Glomerular visceral epithelial cell (primary cell): ENCODE data around the gene IQGAP2.
"Not testable (repeated sequence)": the region's sequence is repeated elsewhere in the genome, so short reads cannot be mapped to it uniquely, and the experiment has no call there.

Source experiments
- DNase-seq: peaks from one replicate; pipeline ENCODE4 v3.0.0-alpha.2; 2016; ENCODE audit errors: extremely low spot score

IQGAP2 gene

GRCh38 chr5:76571559-76571958 is 168.5 kb downstream of the IQGAP2 start:
- DNase-seq = no peak

GRCh38 chr5:76576450-76576849 is 173.4 kb downstream of the IQGAP2 start:
- no peak for DNase-seq

GRCh38 chr5:76576996-76577395 is 173.9 kb downstream of the IQGAP2 start:
- no peak for DNase-seq

- DNase-seq = no peak
These were observed 176.3 kb downstream of the IQGAP2 start for GRCh38 chr5:76579166-76579937.

- no peak for DNase-seq
These were observed 177.9 kb downstream of the IQGAP2 start for GRCh38 chr5:76580981-76581380.

GRCh38 chr5:76582230-76583162 is 179.4 kb downstream of the IQGAP2 start:
- no peak for DNase-seq

GRCh38 chr5:76583163-76584047 is 180.3 kb downstream of the IQGAP2 start:
- DNase-seq = no peak

- DNase-seq = no peak
These were observed 182.7 kb downstream of the IQGAP2 start for GRCh38 chr5:76585783-76586217.

- no peak for DNase-seq
These were observed 183.4 kb downstream of the IQGAP2 start for GRCh38 chr5:76586531-76586930.

GRCh38 chr5:76590027-76590426 is 186.9 kb downstream of the IQGAP2 start:
- DNase-seq = no peak

GRCh38 chr5:76591366-76591765 is 188.3 kb downstream of the IQGAP2 start:
- DNase-seq = no peak

GRCh38 chr5:76592692-76593091 is 189.6 kb downstream of the IQGAP2 start:
- no peak for DNase-seq

GRCh38 chr5:76594107-76594506 is 191.0 kb downstream of the IQGAP2 start:
- DNase-seq = no peak

GRCh38 chr5:76595755-76596481 is 192.8 kb downstream of the IQGAP2 start:
- DNase-seq = no peak

GRCh38 chr5:76598531-76598930 is 195.4 kb downstream of the IQGAP2 start:
- no peak for DNase-seq

GRCh38 chr5:76600716-76601115 is 197.6 kb downstream of the IQGAP2 start:
- DNase-seq = no peak

- peak; percentile 70 for DNase-seq
These were observed 198.4 kb downstream of the IQGAP2 start for GRCh38 chr5:76601470-76601869.

GRCh38 chr5:76602094-76602726 is 199.1 kb downstream of the IQGAP2 start:
- no peak for DNase-seq

- DNase-seq = not testable (repeated sequence)
These were observed 200.9 kb downstream of the IQGAP2 start for GRCh38 chr5:76603991-76604390.

GRCh38 chr5:76604838-76605237 is 201.8 kb downstream of the IQGAP2 start:
- DNase-seq = no peak

- DNase-seq = no peak
These were observed 203.6 kb downstream of the IQGAP2 start for GRCh38 chr5:76606701-76607100.
